ENCODE data around the gene RIC3. TPM values are rescaled to one million over a fixed set of nuclear protein-coding genes. Genes with fewer than 3 reads are reported as not detected.

RIC3 gene
- polyA plus RNA-seq, 1 experiment: not detected

DNA sequence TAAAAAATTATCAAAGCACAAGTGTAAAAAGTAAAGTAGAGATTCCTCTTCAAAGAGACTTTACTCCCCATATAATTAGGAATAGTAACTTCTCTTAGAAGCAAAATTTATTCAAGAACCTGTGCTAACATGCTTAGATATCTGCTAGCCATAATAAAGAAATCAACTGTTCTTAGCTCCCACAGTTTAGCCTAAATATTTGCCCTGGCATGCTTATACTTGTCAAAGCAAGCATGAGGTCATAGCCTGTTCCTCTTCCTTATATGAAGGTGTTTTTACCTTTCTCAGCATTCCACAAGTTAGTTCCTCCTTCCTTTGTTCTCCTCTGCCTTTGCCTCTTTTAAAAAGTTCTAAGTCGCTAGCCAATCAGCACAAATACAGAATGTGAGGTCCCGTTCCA is 30.3 kb downstream of the RIC3 start:
- DNase-seq (ENCODE audit: low read depth): no peak
- H3K36me3 ChIP-seq (ENCODE audit: control insufficient read depth, insufficient read depth, low read length): no peaks in the 10 kb centered on the region
- POLR2A ChIA-PET: no interaction called here
- H3K4me3 ChIP-seq (ENCODE audit: low read depth, low read length): no peak overlapping the region
- TF ChIP-seq, protein P1, sequence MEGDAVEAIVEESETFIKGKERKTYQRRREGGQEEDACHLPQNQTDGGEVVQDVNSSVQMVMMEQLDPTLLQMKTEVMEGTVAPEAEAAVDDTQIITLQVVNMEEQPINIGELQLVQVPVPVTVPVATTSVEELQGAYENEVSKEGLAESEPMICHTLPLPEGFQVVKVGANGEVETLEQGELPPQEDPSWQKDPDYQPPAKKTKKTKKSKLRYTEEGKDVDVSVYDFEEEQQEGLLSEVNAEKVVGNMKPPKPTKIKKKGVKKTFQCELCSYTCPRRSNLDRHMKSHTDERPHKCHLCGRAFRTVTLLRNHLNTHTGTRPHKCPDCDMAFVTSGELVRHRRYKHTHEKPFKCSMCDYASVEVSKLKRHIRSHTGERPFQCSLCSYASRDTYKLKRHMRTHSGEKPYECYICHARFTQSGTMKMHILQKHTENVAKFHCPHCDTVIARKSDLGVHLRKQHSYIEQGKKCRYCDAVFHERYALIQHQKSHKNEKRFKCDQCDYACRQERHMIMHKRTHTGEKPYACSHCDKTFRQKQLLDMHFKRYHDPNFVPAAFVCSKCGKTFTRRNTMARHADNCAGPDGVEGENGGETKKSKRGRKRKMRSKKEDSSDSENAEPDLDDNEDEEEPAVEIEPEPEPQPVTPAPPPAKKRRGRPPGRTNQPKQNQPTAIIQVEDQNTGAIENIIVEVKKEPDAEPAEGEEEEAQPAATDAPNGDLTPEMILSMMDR (IDR thresholded peaks at IDR 0.05; ENCODE audit: insufficient read depth, low read depth, low read length): no peak
- CTCF ChIA-PET: no interaction called here
- no peaks in the 10 kb centered on the region for H3K27me3 ChIP-seq (ENCODE audit: control insufficient read depth, insufficient read depth, low read length)

DNA sequence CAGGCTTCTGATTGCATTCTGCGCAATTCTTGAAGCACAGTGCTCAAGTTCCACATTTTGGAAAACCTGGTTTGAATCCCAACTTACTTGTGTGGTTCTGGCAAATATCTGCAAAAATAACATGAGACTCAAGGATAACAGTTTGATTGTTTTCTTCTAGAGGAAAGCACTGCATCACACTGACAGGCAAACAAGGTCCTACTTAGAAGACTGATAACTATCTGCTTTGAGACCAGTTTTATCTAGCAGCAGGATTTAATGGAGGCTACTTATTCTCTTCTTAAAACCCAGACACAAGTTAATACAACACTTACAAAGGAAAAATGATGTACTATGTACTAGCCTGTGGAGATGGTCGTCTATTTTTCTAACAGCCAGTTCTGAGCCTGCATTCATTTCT is 41.4 kb downstream of the RIC3 start:
- DNase-seq (ENCODE audit: low read depth): no peak
- ChIA-PET CTCF (interaction anchor here (1.8 kb wide), 1 partner anchor 28 kb away, joined by 6 read pairs; no protein-coding TSS in a partner anchor), POLR2A (no interaction called here)
- TF ChIP-seq, protein P1 (IDR thresholded peaks at IDR 0.05; ENCODE audit: insufficient read depth, low read depth, low read length): no peak
- H3K4me3 ChIP-seq (ENCODE audit: low read depth, low read length): no peak overlapping the region
- H3K36me3 ChIP-seq (ENCODE audit: control insufficient read depth, insufficient read depth, low read length): no peaks in the 10 kb centered on the region
- no peaks in the 10 kb centered on the region; the same call in 1 of the 2 replicates for H3K27me3 ChIP-seq (ENCODE audit: control insufficient read depth, insufficient read depth, low read length)

DNA sequence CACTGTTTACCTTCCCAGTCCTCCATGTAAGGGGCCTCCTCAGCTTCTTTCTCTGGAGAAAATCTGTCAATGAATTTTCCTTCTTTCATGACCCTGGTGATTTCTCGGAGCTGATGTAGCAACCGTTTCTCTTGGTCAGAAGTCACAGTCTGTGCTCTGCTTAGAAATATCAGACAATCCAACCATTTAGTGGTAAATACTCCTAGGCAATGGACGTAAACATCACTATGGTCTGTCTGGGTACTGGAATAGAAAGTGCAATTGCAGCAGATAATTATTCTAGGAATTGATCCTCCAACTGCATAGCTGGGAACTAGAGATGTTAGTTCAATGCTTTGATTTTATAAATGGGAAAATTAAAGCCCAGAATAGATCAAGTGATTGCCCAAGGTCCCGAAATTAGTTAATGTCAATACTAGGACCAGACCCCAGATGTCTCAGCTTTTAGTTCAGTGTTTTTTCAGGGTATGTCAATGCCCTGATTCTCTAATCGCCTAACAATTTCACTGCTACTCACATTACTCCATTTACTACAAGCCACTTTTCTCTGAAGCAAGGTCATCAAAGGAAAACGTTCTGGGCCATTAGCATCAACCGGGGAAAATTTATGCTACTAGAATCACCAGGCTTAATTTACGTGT is 42.1 kb downstream of the RIC3 start:
- ChIA-PET CTCF (no interaction called here), POLR2A (interaction anchor here (0.6 kb wide), 1 partner anchor 12 kb away, joined by 3 read pairs; no protein-coding TSS in a partner anchor)
- TF ChIP-seq, protein P1 (IDR thresholded peaks at IDR 0.05; ENCODE audit: insufficient read depth, low read depth, low read length): no peak
- DNase-seq (ENCODE audit: low read depth): no peak
- Histone ChIP-seq H3K36me3 (ENCODE audit: control insufficient read depth, insufficient read depth, low read length) (no peaks in the 10 kb centered on the region), H3K4me3 (ENCODE audit: low read depth, low read length) (no peak overlapping the region), H3K27me3 (ENCODE audit: control insufficient read depth, insufficient read depth, low read length) (no peaks in the 10 kb centered on the region; the same call in 1 of the 2 replicates)

DNA sequence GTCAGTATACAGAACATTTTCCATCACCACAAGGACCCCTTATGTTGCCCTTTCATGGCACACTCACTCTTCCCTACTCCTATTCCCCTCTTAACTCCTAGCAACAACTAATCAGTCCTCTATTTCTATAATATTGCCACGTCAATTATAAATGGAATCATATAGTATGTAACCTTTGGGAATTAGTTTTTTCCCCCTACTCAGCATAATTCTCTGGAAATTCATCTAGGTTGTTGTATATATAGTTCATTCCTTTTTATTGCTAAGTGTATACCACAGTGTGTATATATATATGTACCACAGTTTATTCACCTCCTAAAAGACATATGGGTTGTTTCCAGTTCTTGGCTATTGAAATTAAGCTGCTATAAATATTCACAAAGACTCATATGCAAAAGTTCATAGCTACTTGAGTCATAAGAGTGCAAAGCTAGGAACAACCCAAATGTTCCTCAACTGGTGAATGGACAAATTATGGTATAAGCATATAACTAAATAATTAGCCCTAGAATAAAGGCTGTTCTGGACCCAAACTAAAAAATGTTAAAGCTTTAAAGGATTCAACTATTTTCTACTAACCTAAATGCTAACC is 46.6 kb downstream of the RIC3 start:
- Histone ChIP-seq H3K36me3 (ENCODE audit: control insufficient read depth, insufficient read depth, low read length) (no peaks in the 10 kb centered on the region), H3K27me3 (ENCODE audit: control insufficient read depth, insufficient read depth, low read length) (no peaks in the 10 kb centered on the region; the same call in 1 of the 2 replicates), H3K4me3 (ENCODE audit: low read depth, low read length) (no peak overlapping the region)
- POLR2A ChIA-PET: no interaction called here
- no peak for DNase-seq (ENCODE audit: low read depth)
- TF ChIP-seq, protein P1 (IDR thresholded peaks at IDR 0.05; ENCODE audit: insufficient read depth, low read depth, low read length): no peak
- CTCF ChIA-PET: interaction anchor here (0.8 kb wide), 1 partner anchor 23 kb away, joined by 3 read pairs; no protein-coding TSS in a partner anchor

DNA sequence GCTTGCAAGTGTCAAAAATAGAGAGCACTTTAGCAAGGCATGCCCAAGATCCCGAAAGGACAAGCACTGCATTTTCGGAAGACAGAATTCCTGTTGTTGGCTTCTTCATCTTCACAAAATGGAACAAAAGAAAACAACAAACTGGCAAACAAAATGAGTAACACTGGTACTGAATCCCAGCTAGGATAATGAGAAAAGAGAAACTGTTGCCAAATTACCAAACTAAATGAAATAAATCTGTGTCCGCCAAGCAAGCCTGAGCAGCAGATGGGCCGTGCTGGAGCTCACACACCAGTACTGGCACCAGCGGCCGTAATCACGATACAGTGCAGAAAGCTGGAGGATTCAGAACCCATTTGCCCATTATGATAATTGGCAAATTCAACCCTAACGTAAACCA is 57.2 kb downstream of the RIC3 start:
- Histone ChIP-seq H3K4me3 (ENCODE audit: low read depth, low read length) (no peak overlapping the region), H3K27me3 (ENCODE audit: control insufficient read depth, insufficient read depth, low read length) (peaks cover 6% of the 10 kb centered on the region; the same call in 1 of the 2 replicates), H3K36me3 (ENCODE audit: control insufficient read depth, insufficient read depth, low read length) (no peaks in the 10 kb centered on the region)
- CTCF ChIA-PET: interaction anchor here (1.2 to 6.4 kb wide), 3 partner anchors 12 to 152 kb away, joined by 3 to 49 read pairs (median 5); partner anchors contain the start of gene LMO1
- TF ChIP-seq, protein P1 (IDR thresholded peaks at IDR 0.05; ENCODE audit: insufficient read depth, low read depth, low read length): no peak
- no peak for DNase-seq (ENCODE audit: low read depth)
- POLR2A ChIA-PET: no interaction called here
